Suprapubic skin (tissue), 4 donors: ENCODE data around the gene NEK11.

ENCODE experiments used
- CTCF ChIP-seq, 2 donors: fragments of 200-600 bp in 1 of 2; fragments of 450-650 bp in 1 of 2; sonication (generic) in 1 of 2; IDR thresholded peaks; one replicate each; pipeline ENCODE4 v1.5.1; 2016 to 2019; ENCODE audit warnings: antibody characterized with exemption in 2 of 2, mild to moderate bottlenecking in 1 of 2, moderate library complexity in 1 of 2
- EP300 ChIP-seq: sonication (generic); formaldehyde crosslinking; IDR thresholded peaks from one replicate; pipeline ENCODE4 v1.6.1; 2017; ENCODE audit warnings: antibody characterized with exemption
- POLR2AphosphoS5 ChIP-seq, 3 donors: sonication (generic); formaldehyde crosslinking; IDR thresholded peaks; one replicate each; pipeline ENCODE4 v1.6.1; 2017; ENCODE audit warnings: antibody characterized with exemption in 3 of 3

- TF ChIP-seq CTCF (IDR thresholded peaks at IDR 0.05) (no peak), EP300 (no peak), POLR2AphosphoS5 (IDR thresholded peaks at IDR 0.05) (no peak)
These were observed 315.1 kb downstream of the NEK11 start for GRCh38 chr3:131341761-131342160.
